Activated CD4-positive, alpha-beta T cell treated with anti-CD3 and anti-CD28 coated beads for 36 hours (primary cell): Measurements from ENCODE around the gene XPO6. TPM values are rescaled to one million over a fixed set of nuclear protein-coding genes. Genes with fewer than 3 reads are reported as not detected.

Experiments used
- ATAC-seq: fragments of 200-7000 bp; cut with Tn5 transposase; one replicate; pipeline ENCODE4 v1.10.0; 2021; ENCODE audit warnings: mild to moderate bottlenecking, moderate library complexity
- CTCF ChIA-PET: fragments of 350-600 bp; sonication (Branson Sonifier 250); formaldehyde crosslinking; loops from one replicate; lab custom pipeline; 2021; ENCODE audit warnings: antibody characterized with exemption; lab: Charles Lee
- POLR2A ChIA-PET: fragments of 350-600 bp; sonication (Branson Sonifier 250); formaldehyde crosslinking; loops from one replicate; lab custom pipeline; 2021; ENCODE audit warnings: antibody characterized with exemption, inconsistent platforms; lab: Charles Lee
- DNase-seq: peaks from one replicate; pipeline ENCODE4 v3.0.0-alpha.2; 2020
- H3K27ac Mint-ChIP-seq: one replicate; pipeline ENCODE4 v1.8.0; 2021; ENCODE audit warnings: mixed read lengths
- H3K27me3 Mint-ChIP-seq: one replicate; pipeline ENCODE4 v1.8.0; 2021; ENCODE audit warnings: mixed read lengths
- H3K36me3 Mint-ChIP-seq: one replicate; pipeline ENCODE4 v1.8.0; 2021; ENCODE audit warnings: low read depth, mixed read lengths
- H3K4me1 Mint-ChIP-seq: one replicate; pipeline ENCODE4 v1.8.0; 2021; ENCODE audit warnings: mixed read lengths
- H3K4me3 Mint-ChIP-seq: one replicate; pipeline ENCODE4 v1.8.0; 2021; ENCODE audit warnings: mild to moderate bottlenecking, moderate library complexity, mixed read lengths
- H3K9me3 Mint-ChIP-seq: one replicate; pipeline ENCODE4 v1.8.0; 2021; ENCODE audit warnings: low read depth, mixed read lengths
- intact Hi-C, 2 experiments: fragments of 100-400 bp; cut with DNase I in 1 of 2; cut with micrococcal nuclease in 1 of 2; formaldehyde crosslinking; loops; one replicate each; pipeline versions ENCODE4 v1.14.2 to v1.15.1; 2022 to 2024; cut with DNase I, micrococcal nuclease
- total RNA-seq, 2 experiments: library from RNA; stranded (reverse); gene quantifications; one replicate each; pipeline ENCODE4 v1.2.3, GENCODE V29; 2021

Gene XPO6
- total RNA-seq, 2 experiments from 2014 or later, result 241 to 368 TPM

GRCh38 chr16:28081391-28081968 lies 130.3 kb downstream of the XPO6 start:
- H3K27me3 Mint-ChIP-seq, result no peaks in the 10 kb centered on the region
- no peaks in the 10 kb centered on the region for H3K36me3 Mint-ChIP-seq
- H3K9me3 Mint-ChIP-seq, result no peaks in the 10 kb centered on the region
- no peaks in the 10 kb centered on the region for H3K4me1 Mint-ChIP-seq
- no peak for DNase-seq
- no peak overlapping the region for H3K27ac Mint-ChIP-seq
- CTCF ChIA-PET, result no interaction called here
- ATAC-seq, result no peak
- intact Hi-C loops, result no loop called here
- POLR2A ChIA-PET, result no interaction called here
- no peak overlapping the region for H3K4me3 Mint-ChIP-seq

DNA sequence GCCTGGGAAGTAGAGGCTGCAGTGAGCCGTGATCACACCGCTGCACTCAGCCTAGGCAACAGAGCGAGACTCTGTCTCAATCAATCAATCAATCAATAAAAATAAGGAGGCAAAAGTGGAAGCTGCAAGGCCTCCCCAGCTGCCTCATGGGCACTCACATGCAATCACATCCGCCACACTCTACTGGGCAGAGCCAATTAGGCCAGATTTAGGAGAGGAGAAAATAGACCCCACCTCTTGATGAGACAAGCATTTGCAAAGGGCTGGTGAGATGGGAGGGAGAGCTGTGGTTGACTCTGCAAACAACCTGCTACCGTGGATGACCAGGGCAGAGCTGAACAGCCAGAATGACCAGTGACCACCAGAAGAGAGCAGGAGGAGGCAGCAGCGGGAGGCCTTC lies 133.5 kb downstream of the XPO6 start:
- Mint-ChIP-seq H3K27me3 (no peaks in the 10 kb centered on the region), H3K27ac (no peak overlapping the region), H3K4me3 (no peak overlapping the region), H3K4me1 (no peaks in the 10 kb centered on the region), H3K9me3 (no peaks in the 10 kb centered on the region), H3K36me3 (no peaks in the 10 kb centered on the region)
- ChIA-PET CTCF (no interaction called here), POLR2A (no interaction called here)
- intact Hi-C loops, result no loop called here
- ATAC-seq, result no peak
- no peak for DNase-seq

DNA sequence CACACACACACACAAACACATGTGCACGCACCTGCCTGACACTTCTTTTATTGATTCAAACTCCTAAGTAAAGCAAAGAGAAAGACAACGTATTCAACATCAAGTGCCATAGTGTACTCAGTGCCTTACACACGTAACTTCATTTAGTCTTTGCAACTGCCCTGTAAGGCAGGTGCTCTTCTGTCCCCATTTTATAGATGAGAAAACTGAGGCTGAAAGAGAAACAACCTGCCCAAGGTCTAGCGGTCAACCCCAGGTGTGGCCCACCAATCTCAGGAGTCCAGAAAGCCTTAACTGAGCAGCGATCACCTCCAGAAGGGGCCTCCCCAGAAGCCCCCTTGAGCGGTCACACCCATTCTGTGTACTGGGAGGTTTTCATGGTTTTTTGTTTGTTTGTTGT lies 137.9 kb downstream of the XPO6 start:
- POLR2A ChIA-PET, result no interaction called here
- CTCF ChIA-PET, result interaction anchor here (0.6 to 0.7 kb wide), 2 partner anchors 21 to 1024 kb away, joined by 3 to 5 read pairs; no protein-coding TSS in a partner anchor
- no peak overlapping the region for H3K27ac Mint-ChIP-seq
- peaks cover 4% of the 10 kb centered on the region for H3K27me3 Mint-ChIP-seq
- ATAC-seq (no peak), DNase-seq (no peak)
- no peak overlapping the region for H3K4me3 Mint-ChIP-seq
- no peaks in the 10 kb centered on the region for H3K9me3 Mint-ChIP-seq
- no peaks in the 10 kb centered on the region for H3K36me3 Mint-ChIP-seq
- intact Hi-C loops, result loop anchor here in 1 of 2 experiments (5.0 kb wide), 1 partner anchor 143 kb away; no protein-coding TSS in a partner anchor
- no peaks in the 10 kb centered on the region for H3K4me1 Mint-ChIP-seq

DNA sequence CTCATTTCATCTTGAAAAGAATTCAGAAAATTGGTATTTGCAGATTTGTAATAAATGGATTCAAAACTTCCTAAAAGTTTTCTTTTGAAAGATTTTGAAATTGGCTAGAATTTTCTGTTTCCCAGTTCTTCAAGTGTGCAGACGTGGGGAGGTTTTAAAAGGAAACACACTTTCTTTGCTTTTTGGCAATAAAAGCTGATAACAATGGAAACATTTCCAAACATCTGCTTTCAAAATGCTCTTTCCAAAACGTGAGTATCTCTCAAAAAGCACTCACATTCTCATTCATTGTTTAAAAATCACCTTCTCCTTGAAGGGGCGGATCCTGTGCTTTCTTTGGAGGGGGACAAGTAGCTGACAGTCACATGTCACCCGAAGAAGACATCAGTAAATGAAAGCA lies 139.7 kb downstream of the XPO6 start:
- H3K4me3 Mint-ChIP-seq, result no peak overlapping the region
- ChIA-PET CTCF (interaction anchor here (0.6 to 3.0 kb wide), 4 partner anchors 18 to 171 kb away, joined by 3 to 35 read pairs (median 4); no protein-coding TSS in a partner anchor), POLR2A (no interaction called here)
- DNase-seq (no peak), ATAC-seq (no peak)
- no peaks in the 10 kb centered on the region for H3K36me3 Mint-ChIP-seq
- intact Hi-C loops, result loop anchor here in 1 of 2 experiments (5.0 kb wide), 1 partner anchor 145 kb away; no protein-coding TSS in a partner anchor
- no peaks in the 10 kb centered on the region for H3K9me3 Mint-ChIP-seq
- H3K27ac Mint-ChIP-seq, result no peak overlapping the region
- H3K4me1 Mint-ChIP-seq, result no peaks in the 10 kb centered on the region
- H3K27me3 Mint-ChIP-seq, result peaks cover 4% of the 10 kb centered on the region

GRCh38 chr16:28069971-28070794 lies 141.6 kb downstream of the XPO6 start:
- CTCF ChIA-PET, result interaction anchor here (0.5 to 3.0 kb wide), 16 partner anchors 8 to 468 kb away, joined by 3 to 35 read pairs (median 4); no protein-coding TSS in a partner anchor
- ATAC-seq, result no peak
- POLR2A ChIA-PET, result no interaction called here
- no peak overlapping the region for H3K27ac Mint-ChIP-seq
- peaks cover 7% of the 10 kb centered on the region for H3K27me3 Mint-ChIP-seq
- no peaks in the 10 kb centered on the region for H3K36me3 Mint-ChIP-seq
- no peak for DNase-seq
- no peak overlapping the region for H3K4me3 Mint-ChIP-seq
- no peaks in the 10 kb centered on the region for H3K9me3 Mint-ChIP-seq
- intact Hi-C loops, result loop anchor here (1.0 to 5.0 kb wide), 4 partner anchors 98 to 431 kb away; no protein-coding TSS in a partner anchor
- H3K4me1 Mint-ChIP-seq, result no peaks in the 10 kb centered on the region

DNA sequence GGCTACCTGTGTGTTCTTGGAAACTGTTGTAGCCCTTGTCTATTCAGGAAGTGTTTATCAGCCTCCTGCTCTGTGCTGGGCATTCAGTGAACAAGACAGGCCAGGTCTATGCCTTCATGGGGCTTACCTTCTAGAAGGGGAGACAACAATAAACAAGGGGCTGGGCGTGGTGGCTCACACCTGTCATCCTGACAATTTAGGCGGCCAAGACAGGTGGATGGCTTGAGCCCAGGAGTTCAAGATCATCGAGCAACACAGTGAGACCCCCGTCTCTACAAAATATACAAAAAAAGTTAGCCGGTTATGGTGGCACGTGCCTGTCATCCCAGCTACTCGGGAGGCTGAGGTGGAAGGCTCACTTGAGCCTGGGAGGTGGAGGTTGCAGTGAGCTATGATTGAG lies 142.8 kb downstream of the XPO6 start:
- ChIA-PET CTCF (interaction anchor here (0.7 to 0.9 kb wide), 2 partner anchors 94 to 96 kb away, joined by 3 to 5 read pairs; no protein-coding TSS in a partner anchor), POLR2A (no interaction called here)
- peaks cover 15% of the 10 kb centered on the region for H3K27me3 Mint-ChIP-seq
- no peak overlapping the region for H3K27ac Mint-ChIP-seq
- intact Hi-C loops, result no loop called here
- H3K36me3 Mint-ChIP-seq, result no peaks in the 10 kb centered on the region
- H3K9me3 Mint-ChIP-seq, result no peaks in the 10 kb centered on the region
- no peaks in the 10 kb centered on the region for H3K4me1 Mint-ChIP-seq
- H3K4me3 Mint-ChIP-seq, result no peak overlapping the region
- DNase-seq, result no peak
- no peak for ATAC-seq

DNA sequence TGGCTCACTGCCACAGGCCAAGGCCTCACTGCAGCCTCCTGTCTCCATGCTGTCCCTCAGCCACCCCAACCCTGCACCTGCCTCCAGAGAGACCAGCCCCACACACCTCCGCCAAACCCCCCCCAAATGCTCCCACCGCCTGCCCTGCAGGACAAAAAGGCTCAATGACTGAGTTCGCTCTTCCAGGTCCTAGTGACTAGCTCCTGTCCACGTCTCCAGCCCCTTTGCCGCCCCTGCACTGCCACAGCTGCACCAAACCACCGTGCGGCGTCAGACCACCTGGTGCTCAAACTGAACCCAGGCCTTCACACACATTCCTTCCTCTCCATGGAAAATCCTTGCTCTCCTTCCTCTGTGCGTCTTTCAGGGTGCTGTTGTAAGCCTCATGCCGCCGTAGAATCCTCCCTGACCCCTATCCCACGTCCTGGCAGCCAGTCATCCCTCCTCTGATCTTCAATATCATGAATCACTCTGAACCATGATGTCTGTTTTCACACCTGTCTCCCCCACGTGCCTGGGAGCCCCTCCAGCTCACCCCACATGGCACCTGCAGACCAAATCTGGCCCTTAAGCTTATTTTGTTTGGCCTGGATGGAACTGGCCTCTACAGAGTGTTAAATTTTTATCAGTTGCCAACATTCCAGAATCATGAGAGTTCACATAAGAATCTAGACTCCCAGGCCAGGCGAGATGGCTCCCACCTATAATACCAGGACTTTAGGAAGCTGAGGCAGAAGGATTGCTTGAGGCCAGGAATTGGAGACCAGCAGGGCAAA lies 144.0 kb downstream of the XPO6 start:
- DNase-seq (no peak), ATAC-seq (no peak)
- no peak overlapping the region for H3K4me3 Mint-ChIP-seq
- H3K36me3 Mint-ChIP-seq, result no peaks in the 10 kb centered on the region
- H3K4me1 Mint-ChIP-seq, result no peaks in the 10 kb centered on the region
- no peak overlapping the region for H3K27ac Mint-ChIP-seq
- H3K27me3 Mint-ChIP-seq, result peaks cover 15% of the 10 kb centered on the region
- no peaks in the 10 kb centered on the region for H3K9me3 Mint-ChIP-seq
- intact Hi-C loops, result no loop called here
- CTCF ChIA-PET, result interaction anchor here (0.8 kb wide), 1 partner anchor 1779 kb away, joined by 4 read pairs; no protein-coding TSS in a partner anchor
- POLR2A ChIA-PET, result no interaction called here

DNA sequence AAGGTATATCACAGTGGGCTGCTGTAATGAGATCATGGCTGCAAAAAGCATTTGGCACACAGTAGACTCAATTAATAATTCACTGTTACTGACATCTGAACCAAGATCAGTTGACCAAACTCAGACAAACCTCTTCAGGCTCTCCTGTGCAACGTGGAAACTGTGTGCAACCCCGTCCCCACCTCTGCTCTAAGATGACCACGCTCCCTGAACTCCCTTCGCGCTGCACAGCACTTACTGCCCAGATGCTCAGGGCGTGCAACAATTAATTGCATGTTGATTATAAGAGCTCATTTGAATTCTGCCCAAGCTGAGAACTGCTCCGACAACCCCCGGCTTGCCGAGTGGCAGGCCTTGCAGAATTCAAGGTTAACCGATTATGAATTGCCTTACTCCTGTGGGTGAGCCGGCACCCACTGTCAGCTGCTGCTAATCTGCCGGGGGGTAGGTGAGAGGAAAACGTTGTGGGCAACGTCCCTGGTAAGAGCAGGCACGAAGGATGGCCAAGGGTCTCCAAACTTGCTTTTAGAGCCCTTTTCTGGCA lies 147.0 kb downstream of the XPO6 start:
- intact Hi-C loops, result no loop called here
- ChIA-PET POLR2A (no interaction called here), CTCF (interaction anchor here (0.7 to 1.0 kb wide), 2 partner anchors 27 to 93 kb away, joined by 3 to 4 read pairs; no protein-coding TSS in a partner anchor)
- ATAC-seq, result no peak
- DNase-seq, result no peak
- Mint-ChIP-seq H3K27me3 (peaks cover 32% of the 10 kb centered on the region), H3K9me3 (no peaks in the 10 kb centered on the region), H3K4me1 (no peaks in the 10 kb centered on the region), H3K27ac (no peak overlapping the region), H3K4me3 (no peak overlapping the region), H3K36me3 (no peaks in the 10 kb centered on the region)

DNA sequence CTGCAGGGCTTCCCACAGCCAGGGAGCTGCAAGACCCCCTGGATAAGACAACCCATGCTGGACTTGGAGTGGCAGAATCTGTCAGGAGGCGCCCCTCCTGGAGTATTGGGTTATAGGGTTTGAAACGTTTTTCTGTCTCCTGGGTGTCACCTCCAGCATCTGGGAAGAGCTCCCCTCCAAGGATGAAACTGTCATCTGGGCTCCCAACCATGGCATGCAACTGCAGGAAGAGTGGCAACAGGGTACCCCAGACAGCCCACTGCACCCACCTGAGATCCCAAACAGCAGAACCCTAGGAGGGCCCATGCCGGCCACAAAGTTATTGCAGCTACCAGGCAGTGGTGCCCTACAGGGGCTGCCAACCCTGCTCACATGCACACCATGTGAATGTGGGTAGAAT lies 147.6 kb downstream of the XPO6 start:
- intact Hi-C loops, result no loop called here
- CTCF ChIA-PET, result interaction anchor here (0.7 to 2.2 kb wide), 3 partner anchors 20 to 154 kb away, joined by 3 to 6 read pairs (median 3); no protein-coding TSS in a partner anchor
- no peaks in the 10 kb centered on the region for H3K36me3 Mint-ChIP-seq
- ATAC-seq (no peak), DNase-seq (no peak)
- H3K4me3 Mint-ChIP-seq, result no peak overlapping the region
- no peaks in the 10 kb centered on the region for H3K9me3 Mint-ChIP-seq
- no peaks in the 10 kb centered on the region for H3K4me1 Mint-ChIP-seq
- H3K27me3 Mint-ChIP-seq, result peaks cover 38% of the 10 kb centered on the region
- POLR2A ChIA-PET, result no interaction called here
- H3K27ac Mint-ChIP-seq, result no peak overlapping the region

- Mint-ChIP-seq H3K9me3 (no peaks in the 10 kb centered on the region), H3K27ac (no peak within 1 kb of the TSS), H3K4me3 (no peak within 1 kb of the TSS), H3K4me1 (peaks cover 3% of the 10 kb centered on the region), H3K36me3 (no peaks in the 10 kb centered on the region), H3K27me3 (peaks cover 42% of the 10 kb centered on the region)
- ChIA-PET POLR2A (no interaction called here), CTCF (interaction anchor here (0.6 to 2.2 kb wide), 3 partner anchors 19 to 155 kb away, joined by 3 to 6 read pairs (median 3); no protein-coding TSS in a partner anchor)
- ATAC-seq (peak; percentile 30), DNase-seq (peak; percentile 26)
- intact Hi-C loops, result no loop called here
Observed at GRCh38 chr16:28063591-28064061, 148.1 kb downstream of the XPO6 start, which contains the start of gene GSG1L. GSG1L (minus strand) TSS chr16:28063714; CDS start chr16:28063424, 290 bp downstream.
